EH (cell line): ENCODE results near the gene PNCK.

Experiments used
- DNase-seq: peaks from one replicate; pipeline ENCODE4 v3.0.0-alpha.2; 2015; ENCODE audit warnings: low read depth

Gene PNCK

GRCh38 chrX:153626863-153627674, 46.5 kb downstream of the PNCK start:
- DNase-seq: no peak

DNA sequence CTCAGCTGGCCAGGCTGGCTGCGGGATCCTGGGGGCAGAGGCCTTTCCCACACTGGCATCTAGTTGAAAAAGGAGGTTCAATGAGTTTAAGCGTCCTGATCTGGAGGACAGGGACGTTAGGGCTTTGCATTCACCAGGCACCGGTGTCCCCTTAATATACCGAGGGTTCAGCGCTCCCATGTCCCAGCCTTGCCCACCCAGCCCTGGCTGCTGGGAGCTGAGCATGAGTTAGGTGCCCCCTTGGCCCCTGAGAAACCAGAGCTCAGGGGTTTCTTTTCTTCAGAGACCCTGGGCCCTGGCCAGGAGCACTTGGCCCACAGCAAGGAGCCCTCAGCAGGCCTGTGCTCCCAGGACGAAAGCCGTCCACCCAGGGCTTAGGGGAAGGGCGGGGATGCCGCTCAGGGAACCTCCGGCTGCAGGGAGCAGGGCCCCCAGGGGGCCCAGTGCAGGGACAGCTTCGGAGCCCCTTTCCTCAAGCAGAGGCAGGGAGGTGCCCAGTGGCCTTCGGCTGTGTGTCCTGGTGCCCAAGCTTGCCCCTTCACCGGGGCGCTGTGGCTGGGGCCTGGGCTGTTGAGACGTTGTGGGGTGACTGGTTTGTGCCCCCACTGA, 47.5 kb downstream of the PNCK start:
- DNase-seq: no peak

- no peak for DNase-seq
Observed at GRCh38 chrX:153625271-153626024, 48.2 kb downstream of the PNCK start.

DNA sequence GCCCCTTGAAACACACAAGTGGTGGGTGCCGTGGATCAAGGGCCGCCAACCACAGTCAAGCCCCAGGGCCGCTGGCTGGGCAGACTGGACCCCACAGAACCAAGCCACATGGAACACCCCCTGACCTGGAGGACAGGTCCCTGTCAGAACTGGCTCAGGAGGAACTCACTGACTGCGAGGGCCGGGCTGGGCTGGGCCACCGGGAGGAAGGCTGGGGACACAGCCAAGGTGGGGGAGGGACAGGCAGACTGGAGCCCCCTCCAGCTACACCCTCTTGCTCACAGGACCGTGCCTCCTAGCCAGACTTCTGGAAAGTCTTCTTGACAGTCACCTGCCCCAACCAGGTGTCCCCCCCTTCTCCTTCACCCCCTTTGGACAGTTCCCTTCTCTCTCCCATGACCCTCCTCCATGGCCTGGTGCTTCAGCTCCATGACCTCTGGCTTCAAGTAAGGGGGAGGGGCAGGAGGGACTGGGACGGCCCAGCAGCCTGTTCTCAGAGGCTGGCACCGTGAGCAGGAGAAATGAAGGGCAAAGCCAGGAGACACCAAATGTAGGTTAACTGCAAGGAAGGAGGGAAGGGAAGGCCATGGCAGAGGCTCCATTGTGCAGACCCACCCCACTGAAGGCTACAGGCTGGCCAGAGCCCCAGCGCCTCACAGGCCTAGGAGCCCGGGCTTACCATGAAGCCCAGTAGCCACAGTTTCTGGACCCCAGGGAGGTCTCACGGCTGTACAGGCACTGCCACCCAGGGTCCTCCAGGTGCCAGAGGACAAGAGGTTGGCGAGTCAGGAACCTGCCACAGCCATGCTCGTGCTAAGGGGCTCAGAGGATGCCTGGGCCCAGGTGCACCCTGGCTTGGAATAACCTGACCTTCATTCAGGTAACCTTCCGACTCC, 49.2 kb downstream of the PNCK start:
- no peak for DNase-seq

DNA sequence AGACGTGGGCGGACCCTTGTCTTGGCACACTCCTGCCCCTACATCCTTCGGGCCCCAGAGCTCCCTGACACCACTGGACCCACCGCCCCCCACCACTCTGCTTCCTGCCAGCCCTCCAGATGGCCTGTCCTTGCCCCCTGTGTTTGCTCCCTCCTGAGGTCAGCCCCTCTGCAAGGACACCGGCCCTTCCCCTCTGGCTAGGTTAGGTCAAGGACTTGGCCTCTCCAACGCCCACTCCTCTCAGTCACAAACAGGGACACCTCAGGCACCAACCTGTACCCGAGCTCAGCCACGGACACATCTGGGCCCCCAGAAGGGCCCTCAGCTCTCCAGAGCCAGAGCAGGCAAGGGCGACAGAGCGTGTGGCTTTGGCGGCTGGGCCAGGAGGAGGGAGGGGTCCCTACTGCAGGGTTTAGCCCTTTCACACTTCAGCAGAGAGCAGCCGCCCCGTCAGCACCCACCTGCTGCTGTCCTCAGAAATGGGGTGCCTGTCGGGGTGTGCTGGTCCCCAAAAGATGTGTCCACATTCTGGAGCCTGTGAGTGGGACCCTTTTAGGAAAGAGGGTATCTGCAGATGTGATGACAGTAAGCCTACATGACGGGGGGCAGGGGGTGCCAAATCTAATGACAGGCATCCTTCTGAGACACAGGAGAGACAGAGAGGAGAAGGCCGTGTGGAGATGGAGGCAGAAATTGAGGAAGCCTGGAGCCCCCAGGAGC, 50.1 kb downstream of the PNCK start:
- no peak for DNase-seq

GRCh38 chrX:153622661-153623309, 50.8 kb downstream of the PNCK start:
- DNase-seq: no peak

GRCh38 chrX:153621949-153622598, 51.5 kb downstream of the PNCK start:
- no peak for DNase-seq

DNA sequence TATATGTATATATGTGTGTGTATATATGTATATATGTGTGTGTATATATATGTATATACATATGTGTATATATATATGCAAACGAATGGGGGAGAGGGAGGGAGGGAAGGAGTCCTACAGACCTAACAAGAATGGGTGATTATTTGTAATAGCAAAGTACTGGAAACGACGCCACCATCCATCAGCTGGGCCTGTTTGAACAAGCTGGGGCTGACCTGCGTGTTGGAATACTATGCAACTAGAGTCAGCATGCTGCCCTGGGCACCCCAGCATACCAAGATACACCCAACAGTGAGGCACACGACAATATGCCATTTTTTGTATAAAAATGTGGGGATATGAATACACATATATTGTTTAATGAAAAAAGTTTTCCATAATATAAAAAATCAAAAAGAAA, 53.0 kb downstream of the PNCK start:
- no peak for DNase-seq
